Prostate gland (tissue), 2 donors: ENCODE results near the gene PPP2R5C. TPM values are rescaled to one million over a fixed set of nuclear protein-coding genes. Genes with fewer than 3 reads are reported as not detected.

Source experiments
- DNase-seq: peaks from one replicate; pipeline ENCODE4 v3.0.0-alpha.2; 2019; ENCODE audit warnings: low spot score
- H3K27ac ChIP-seq, 2 donors: fragments of 200-600 bp; sonication (generic); 2 replicates each; pipeline ENCODE4 v1.5.1; 2017 to 2019
- H3K27me3 ChIP-seq: fragments of 200-600 bp; sonication (generic); replicated peaks from 2 replicates; pipeline ENCODE4 v1.5.1; 2019; ENCODE audit not compliant: insufficient read depth
- H3K36me3 ChIP-seq, 2 donors: fragments of 200-600 bp; sonication (generic); 1 replicate in 1 of 2; 2 replicates in 1 of 2; pipeline versions ENCODE4 v1.5.1 to v1.8.1; 2017 to 2019
- H3K4me1 ChIP-seq: fragments of 200-600 bp; sonication (generic); replicated peaks from 2 replicates; pipeline ENCODE4 v1.5.1; 2019
- H3K4me3 ChIP-seq, 2 donors: fragments of 200-600 bp; sonication (generic); 2 replicates each; pipeline ENCODE4 v1.5.1; 2017 to 2019
- H3K9me3 ChIP-seq: fragments of 200-600 bp; sonication (generic); 2 replicates; pipeline ENCODE4 v1.5.1; 2017
- POLR2A ChIP-seq: fragments of 450-650 bp; IDR thresholded peaks from one replicate; pipeline ENCODE4 v1.6.1; 2016; ENCODE audit warnings: antibody characterized with exemption, mild to moderate bottlenecking
- POLR2AphosphoS5 ChIP-seq: sonication (generic); formaldehyde crosslinking; IDR thresholded peaks from one replicate; pipeline ENCODE4 v1.6.1; 2017; ENCODE audit warnings: antibody characterized with exemption
- WGBS: methylation state at CpG from one replicate; pipeline ENCODE4 v1.1.5; 2018; 5-methylcytosine and 5-hydroxymethylcytosine counted together
- intact Hi-C: fragments of 100-400 bp; cut with DNase I; formaldehyde crosslinking; loops from one replicate; pipeline ENCODE4 v1.14.2; 2022
- total RNA-seq, 2 donors: library from RNA; depleted of rRNA; stranded (reverse); fragments of >200 nt; gene quantifications; one replicate each; pipeline ENCODE4 v1.1.0, GENCODE V29; 2016
- TF ChIP-seq, protein P1 (sequence below), 4 experiments: fragments of 200-600 bp in 2 of 4; fragments of 450-650 bp in 2 of 4; sonication (generic) in 2 of 4; IDR thresholded peaks; 1 replicate in 3 of 4; 2 replicates in 1 of 4; pipeline ENCODE4 v1.5.1; 2016 to 2019; ENCODE audit warnings: antibody characterized with exemption in 4 of 4, mild to moderate bottlenecking in 2 of 4, moderate library complexity in 2 of 4

Gene PPP2R5C
- total RNA-seq, 2 donors from 2014 or later = 67.8 to 96.2 TPM

- Histone ChIP-seq H3K36me3 (no peaks in the 10 kb centered on the region), H3K9me3 (no peaks in the 10 kb centered on the region), H3K4me3 (no peak overlapping the region), H3K27ac (no peak overlapping the region), H3K27me3 (no peaks in the 10 kb centered on the region), H3K4me1 (no peaks in the 10 kb centered on the region)
- no peak for DNase-seq
- WGBS = 67% methylated on average over 5 of the region's 5 CpGs
- intact Hi-C loops = no loop called here
- TF ChIP-seq, protein P1, sequence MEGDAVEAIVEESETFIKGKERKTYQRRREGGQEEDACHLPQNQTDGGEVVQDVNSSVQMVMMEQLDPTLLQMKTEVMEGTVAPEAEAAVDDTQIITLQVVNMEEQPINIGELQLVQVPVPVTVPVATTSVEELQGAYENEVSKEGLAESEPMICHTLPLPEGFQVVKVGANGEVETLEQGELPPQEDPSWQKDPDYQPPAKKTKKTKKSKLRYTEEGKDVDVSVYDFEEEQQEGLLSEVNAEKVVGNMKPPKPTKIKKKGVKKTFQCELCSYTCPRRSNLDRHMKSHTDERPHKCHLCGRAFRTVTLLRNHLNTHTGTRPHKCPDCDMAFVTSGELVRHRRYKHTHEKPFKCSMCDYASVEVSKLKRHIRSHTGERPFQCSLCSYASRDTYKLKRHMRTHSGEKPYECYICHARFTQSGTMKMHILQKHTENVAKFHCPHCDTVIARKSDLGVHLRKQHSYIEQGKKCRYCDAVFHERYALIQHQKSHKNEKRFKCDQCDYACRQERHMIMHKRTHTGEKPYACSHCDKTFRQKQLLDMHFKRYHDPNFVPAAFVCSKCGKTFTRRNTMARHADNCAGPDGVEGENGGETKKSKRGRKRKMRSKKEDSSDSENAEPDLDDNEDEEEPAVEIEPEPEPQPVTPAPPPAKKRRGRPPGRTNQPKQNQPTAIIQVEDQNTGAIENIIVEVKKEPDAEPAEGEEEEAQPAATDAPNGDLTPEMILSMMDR (IDR thresholded peaks at IDR 0.05) = no peak
- no peak for TF ChIP-seq POLR2A
- no peak for TF ChIP-seq POLR2AphosphoS5
Observed at GRCh38 chr14:101854366-101854765, 92.9 kb downstream of the PPP2R5C start.

DNA sequence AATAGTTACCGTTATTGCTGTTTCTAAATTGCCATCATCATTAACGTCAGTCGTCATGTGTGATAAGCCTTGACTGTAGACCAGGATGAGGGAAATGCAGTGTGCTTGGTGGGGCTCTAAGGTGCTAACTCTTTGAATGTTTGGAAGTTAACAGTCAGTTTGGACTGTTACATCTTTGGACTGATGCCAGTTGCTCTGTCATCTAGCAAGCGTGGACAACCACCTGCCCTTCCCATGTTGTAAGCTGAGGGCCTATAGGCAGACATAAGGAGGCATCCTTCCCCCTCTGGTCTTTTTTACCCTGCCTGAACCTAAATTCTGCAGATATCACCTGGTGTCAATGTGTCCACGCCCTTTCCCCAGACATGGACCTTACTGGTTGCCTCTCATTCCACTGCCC lies 94.4 kb downstream of the PPP2R5C start:
- H3K27me3 ChIP-seq = no peaks in the 10 kb centered on the region
- no peaks in the 10 kb centered on the region for H3K4me1 ChIP-seq
- no peaks in the 10 kb centered on the region for H3K9me3 ChIP-seq
- no peaks in the 10 kb centered on the region for H3K36me3 ChIP-seq
- 76% methylated on average over 5 of the region's 5 CpGs for WGBS
- intact Hi-C loops = no loop called here
- TF ChIP-seq POLR2AphosphoS5 (no peak), POLR2A (no peak)
- TF ChIP-seq, protein P1 (IDR thresholded peaks at IDR 0.05) = no peak
- H3K27ac ChIP-seq = no peak overlapping the region
- H3K4me3 ChIP-seq = no peak overlapping the region
- no peak for DNase-seq

DNA sequence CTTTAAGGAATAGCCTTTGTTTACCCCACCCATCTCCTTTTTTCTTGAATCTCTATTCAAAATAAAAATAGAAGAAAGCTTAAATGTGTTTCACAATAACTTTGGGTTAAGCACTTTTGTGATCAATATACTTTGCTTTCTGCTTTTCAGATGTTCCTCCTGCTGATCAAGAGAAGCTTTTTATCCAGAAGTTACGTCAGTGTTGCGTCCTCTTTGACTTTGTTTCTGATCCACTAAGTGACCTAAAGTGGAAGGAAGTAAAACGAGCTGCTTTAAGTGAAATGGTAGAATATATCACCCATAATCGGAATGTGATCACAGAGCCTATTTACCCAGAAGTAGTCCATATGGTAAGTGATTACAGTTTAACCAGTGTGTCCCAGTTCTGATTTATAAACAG lies 95.0 kb downstream of the PPP2R5C start:
- no peak for DNase-seq
- WGBS = 84% methylated on average over 4 of the region's 4 CpGs
- H3K27me3 ChIP-seq = no peaks in the 10 kb centered on the region
- no peak overlapping the region for H3K27ac ChIP-seq
- no peaks in the 10 kb centered on the region for H3K9me3 ChIP-seq
- TF ChIP-seq POLR2A (no peak), POLR2AphosphoS5 (no peak)
- TF ChIP-seq, protein P1 (IDR thresholded peaks at IDR 0.05) = no peak
- H3K4me1 ChIP-seq = no peaks in the 10 kb centered on the region
- H3K36me3 ChIP-seq = no peaks in the 10 kb centered on the region
- intact Hi-C loops = no loop called here
- no peak overlapping the region for H3K4me3 ChIP-seq

DNA sequence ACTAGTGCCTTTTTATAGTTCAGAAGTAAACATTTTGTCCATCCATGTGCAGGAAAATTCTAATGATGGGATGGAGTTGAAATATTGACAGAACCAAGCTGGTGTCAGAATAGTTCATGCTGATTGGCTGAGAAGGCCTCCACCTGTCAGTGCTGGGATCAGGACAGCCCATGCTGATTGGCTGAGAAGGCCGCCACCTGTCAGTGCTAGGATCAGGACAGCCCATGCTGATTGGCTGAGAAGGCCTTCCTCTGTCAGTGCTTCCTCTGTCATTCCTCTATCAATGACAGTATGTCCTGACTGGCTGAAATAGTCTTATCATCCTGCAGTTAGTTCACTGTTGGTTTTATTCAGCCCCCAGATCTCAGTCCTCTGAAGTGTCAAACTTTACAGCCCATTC lies 95.7 kb downstream of the PPP2R5C start:
- Histone ChIP-seq H3K4me3 (no peak overlapping the region), H3K27me3 (no peaks in the 10 kb centered on the region), H3K27ac (no peak overlapping the region), H3K36me3 (no peaks in the 10 kb centered on the region), H3K9me3 (no peaks in the 10 kb centered on the region), H3K4me1 (no peaks in the 10 kb centered on the region)
- intact Hi-C loops = no loop called here
- whole genome bisulfite sequencing = 100% methylated on average over 1 of the region's 1 CpG
- no peak for DNase-seq
- TF ChIP-seq, protein P1 (IDR thresholded peaks at IDR 0.05) = no peak
- TF ChIP-seq POLR2AphosphoS5 (no peak), POLR2A (no peak)

GRCh38 chr14:101858791-101859537 lies 97.5 kb downstream of the PPP2R5C start:
- DNase-seq = no peak
- no peaks in the 10 kb centered on the region for H3K36me3 ChIP-seq
- 87% methylated on average over 17 of the region's 17 CpGs for WGBS
- no peak for TF ChIP-seq POLR2AphosphoS5
- no peak for TF ChIP-seq POLR2A
- TF ChIP-seq, protein P1 (IDR thresholded peaks at IDR 0.05) = no peak
- H3K4me1 ChIP-seq = no peaks in the 10 kb centered on the region
- H3K27ac ChIP-seq = no peak overlapping the region
- H3K4me3 ChIP-seq = no peak overlapping the region
- no peaks in the 10 kb centered on the region for H3K9me3 ChIP-seq
- H3K27me3 ChIP-seq = no peaks in the 10 kb centered on the region
- intact Hi-C loops = no loop called here
